ENCODE measurements around the gene ME3. TPM values are rescaled to one million over a fixed set of nuclear protein-coding genes. Genes with fewer than 3 reads are reported as not detected.

ME3 gene
- polyA plus RNA-seq, 2 of the 4 experiments (the other 2 are of a cell fraction), result 19.7 to 22.3 TPM

- H3K4me2 ChIP-seq, result no peak overlapping the region
- ATAC-seq (no peak), FAIRE-seq (no peak), DNase-seq (ENCODE audit: low read depth in 1 of 2, low spot score in 1 of 2) (no peak)
- TF ChIP-seq JUNB (IDR thresholded peaks at IDR 0.05) (no peak), RAD21 (conservative IDR thresholded peaks at IDR 0.05 in 1 of 2, IDR thresholded peaks at IDR 0.05 in 1 of 2) (no peak), HOXB5 (CRISPR knock-in tag; IDR thresholded peaks at IDR 0.05) (no peak), SMC3 (IDR thresholded peaks at IDR 0.05) (no peak), HES2 (IDR thresholded peaks at IDR 0.05) (no peak), FOSB (CRISPR knock-in tag; IDR thresholded peaks at IDR 0.05) (no peak), REST (IDR thresholded peaks at IDR 0.05) (no peak), SREBF2 (IDR thresholded peaks at IDR 0.05) (no peak), PBX3 (IDR thresholded peaks at IDR 0.05) (no peak), ZSCAN20 (CRISPR knock-in tag; IDR thresholded peaks at IDR 0.05) (no peak), E2F6 (IDR thresholded peaks at IDR 0.05; ENCODE audit: borderline replicate concordance, low read depth) (no peak), RFX5 (IDR thresholded peaks at IDR 0.05) (no peak), CTCF (IDR thresholded peaks at IDR 0.05) (no peak)
- H3K27ac ChIP-seq, result no peak overlapping the region
- peaks cover 13% of the 10 kb centered on the region for H3K9me3 ChIP-seq
- 90% methylated on average over 2 of the region's 2 CpGs for WGBS (ENCODE audit: missing lambda C conversion rate)
- no peak overlapping the region for H3K4me3 ChIP-seq
- peaks cover 17% of the 10 kb centered on the region for H3K4me1 ChIP-seq
- POLR2A ChIA-PET, result no interaction called here
- CTCF ChIA-PET, result interaction anchor here (0.5 to 1.2 kb wide), 3 partner anchors 11 to 1454 kb away, joined by 3 read pairs; no protein-coding TSS in a partner anchor
Measured at GRCh38 chr11:86708669-86709068, 36.3 kb upstream of the ME3 start.

GRCh38 chr11:86706338-86707131, 34.1 kb upstream of the ME3 start:
- peak overlapping the region; percentile 39 for H3K4me2 ChIP-seq
- peaks cover 13% of the 10 kb centered on the region for H3K9me3 ChIP-seq
- H3K4me3 ChIP-seq, result no peak overlapping the region
- ChIA-PET CTCF (interaction anchor here (0.6 to 1.7 kb wide), 3 partner anchors 10 to 98 kb away, joined by 3 to 9 read pairs (median 7); no protein-coding TSS in a partner anchor), POLR2A (no interaction called here)
- DNase-seq (ENCODE audit: low read depth in 1 of 2, low spot score in 1 of 2) (peak in 1 of 2 experiments; percentile 46), FAIRE-seq (no peak), ATAC-seq (peak in 1 of 2 experiments; percentile 87; a peak in 3 of 6 replicates)
- H3K4me1 ChIP-seq, result peaks cover 20% of the 10 kb centered on the region
- no peak for TF ChIP-seq CHD2 (IDR thresholded peaks at IDR 0.05; ENCODE audit: low read length, partially characterized antibody)
- peak; percentile 77 for TF ChIP-seq GATA3 (IDR thresholded peaks at IDR 0.05; ENCODE audit: borderline replicate concordance)
- no peak for TF ChIP-seq HOXB5 (CRISPR knock-in tag; IDR thresholded peaks at IDR 0.05)
- no peak for TF ChIP-seq RFX5 (IDR thresholded peaks at IDR 0.05)
- TF ChIP-seq SMC3 (IDR thresholded peaks at IDR 0.05), result no peak
- TF ChIP-seq RCOR1 (IDR thresholded peaks at IDR 0.05; ENCODE audit: low read depth, low read length), result no peak
- peak; percentile 73; the same call in 1 of the 2 replicates for TF ChIP-seq HDAC2 (IDR thresholded peaks at IDR 0.05)
- TF ChIP-seq KDM1A (IDR thresholded peaks at IDR 0.05; ENCODE audit: low read depth), result peak; percentile 83; the same call in 1 of the 2 replicates
- H3K27ac ChIP-seq, result peak overlapping the region; percentile 38 to 60; a peak in 5 of 6 replicates
- WGBS (ENCODE audit: missing lambda C conversion rate), result 45% methylated on average over 5 of the region's 5 CpGs

Measured in A549 (cell line).